Testis (tissue), 3 donors: ENCODE data around the gene CHAC2. TPM values are rescaled to one million over a fixed set of nuclear protein-coding genes. Genes with fewer than 3 reads are reported as not detected.
A peak's percentile ranks its signal among the peaks of the same experiment; 100 is the strongest.
"Not testable (repeated sequence)": the region's sequence is repeated elsewhere in the genome, so short reads cannot be mapped to it uniquely, and the experiment has no call there.

Experiments used
- DNase-seq: peaks from one replicate; pipeline ENCODE4 v3.0.0-alpha.2; 2019
- H3K27ac ChIP-seq, 2 donors: fragments of 200-600 bp; sonication (generic); one replicate each; pipeline ENCODE4 v1.5.1; 2019
- H3K27me3 ChIP-seq: fragments of 200-600 bp; sonication (generic); one replicate; pipeline ENCODE4 v1.5.1; 2019
- H3K36me3 ChIP-seq: fragments of 200-600 bp; sonication (generic); one replicate; pipeline ENCODE4 v1.5.1; 2017; ENCODE audit warnings: low read depth; ENCODE audit errors: missing control alignments
- H3K4me1 ChIP-seq: fragments of 200-600 bp; sonication (generic); one replicate; pipeline ENCODE4 v1.5.1; 2019
- H3K4me3 ChIP-seq, 2 donors: fragments of 200-600 bp; sonication (generic); one replicate each; pipeline ENCODE4 v1.5.1; 2017 to 2019
- H3K9me3 ChIP-seq: fragments of 200-600 bp; sonication (generic); one replicate; pipeline ENCODE4 v1.5.1; 2017
- CTCF ChIP-seq, 3 experiments: fragments of 450-650 bp in 2 of 3; fragments of 200-600 bp in 1 of 3; sonication (generic) in 1 of 3; IDR thresholded peaks; one replicate each; pipeline ENCODE4 v1.5.1; 2016 to 2019; ENCODE audit warnings: antibody characterized with exemption in 3 of 3, mild to moderate bottlenecking in 2 of 3, moderate library complexity in 1 of 3
- POLR2A ChIP-seq: fragments of 450-650 bp; IDR thresholded peaks from one replicate; pipeline ENCODE4 v1.6.1; 2017; ENCODE audit warnings: antibody characterized with exemption, mild to moderate bottlenecking, moderate library complexity
- WGBS, 2 donors: methylation state at CpG; one replicate each; pipeline ENCODE4 v1.1.5; 2018; 5-methylcytosine and 5-hydroxymethylcytosine counted together
- intact Hi-C: fragments of 100-400 bp; cut with DNase I; formaldehyde crosslinking; loops from one replicate; pipeline ENCODE4 v1.15.1; 2023; ENCODE audit warnings: low total_unique reads
- polyA plus RNA-seq: library from polyadenylated mRNA; stranded (reverse); fragments of 350-450 nt; fragmentation: Illumina TruSeq; extraction: RNeasy Lipid Tissue Mini Kit (QIAGEN cat#74804); gene quantifications from one replicate; pipeline ENCODE4 v1.2.3, GENCODE V29; 2014; ENCODE audit warnings: low read depth, low replicate concordance; ENCODE audit not compliant: insufficient read depth
- total RNA-seq, 2 donors: library from RNA; depleted of rRNA; stranded (reverse); fragments of >200 nt; gene quantifications; one replicate each; pipeline ENCODE4 v1.2.3, GENCODE V29; 2016

The CHAC2 gene
- total and polyA plus RNA-seq, 3 donors from 2014 or later: 3.4 to 9.1 (median 3.6) TPM

DNA sequence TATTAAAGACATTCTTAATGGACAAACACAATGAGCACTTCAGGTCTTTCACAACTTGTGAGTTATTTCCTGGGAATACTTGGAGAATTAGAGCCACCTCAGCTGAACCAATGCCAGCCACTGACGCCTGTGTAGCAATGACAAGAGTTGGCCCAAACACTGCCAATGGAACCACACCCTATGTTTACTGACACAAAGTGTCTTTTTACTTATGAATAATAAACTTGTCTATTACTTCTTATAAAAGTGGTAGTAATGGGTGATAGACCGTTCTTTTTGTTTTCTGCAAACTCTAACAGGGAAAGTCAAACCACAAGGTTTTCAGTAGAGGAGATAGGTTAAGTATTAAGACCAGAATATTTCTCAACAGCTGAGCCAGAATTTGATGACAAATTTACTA is 12.5 kb upstream of the CHAC2 start:
- WGBS, 2 donors: 75 to 80% methylated on average over 2 of the region's 2 CpGs
- Histone ChIP-seq H3K36me3 (no peaks in the 10 kb centered on the region), H3K4me1 (no peaks in the 10 kb centered on the region), H3K9me3 (no peaks in the 10 kb centered on the region), H3K4me3 (no peak overlapping the region), H3K27me3 (no peaks in the 10 kb centered on the region), H3K27ac (no peak overlapping the region)
- intact Hi-C loops: no loop called here
- DNase-seq: no peak
- TF ChIP-seq CTCF (IDR thresholded peaks at IDR 0.05) (no peak), POLR2A (no peak)

- no peak for TF ChIP-seq POLR2A
- no peak for TF ChIP-seq CTCF (IDR thresholded peaks at IDR 0.05)
- H3K27me3 ChIP-seq: no peaks in the 10 kb centered on the region
Measured at GRCh38 chr2:53756644-53757043, 11.0 kb upstream of the CHAC2 start.

DNA sequence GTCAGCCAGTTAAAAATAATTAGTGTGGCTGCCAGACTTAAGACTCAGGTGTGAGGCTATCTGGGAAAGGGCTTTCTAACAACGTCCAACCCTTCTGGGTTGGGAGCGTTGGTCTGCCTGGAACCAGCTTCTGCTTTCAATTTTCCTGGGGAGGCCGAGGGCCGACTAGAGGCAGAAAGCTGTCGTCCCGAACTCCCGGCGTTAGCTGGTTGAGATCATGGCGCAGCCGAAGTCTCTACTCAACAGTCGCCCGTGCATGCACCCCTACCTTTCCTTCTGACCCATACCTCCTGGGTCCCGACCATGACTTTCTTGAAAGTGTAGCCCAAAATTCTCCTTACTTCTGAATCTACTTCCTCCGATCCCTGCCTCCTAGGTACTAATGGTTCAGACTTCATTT is 10.4 kb upstream of the CHAC2 start:
- DNase-seq, H3K27me3 ChIP-seq, intact Hi-C loops, H3K9me3 ChIP-seq, H3K4me3 ChIP-seq, H3K4me1 ChIP-seq, H3K36me3 ChIP-seq, H3K27ac ChIP-seq: not testable (repeated sequence)
- WGBS, 2 donors: 94% methylated on average over 13 to 14 of the region's 14 CpGs

More at GRCh38 chr2:53756644-53757043, 11.0 kb upstream of the CHAC2 start:
- Histone ChIP-seq H3K36me3 (no peaks in the 10 kb centered on the region), H3K27ac (no peak overlapping the region), H3K4me3 (no peak overlapping the region), H3K4me1 (no peaks in the 10 kb centered on the region), H3K9me3 (no peaks in the 10 kb centered on the region)
- WGBS, 2 donors: 97 to 98% methylated on average over 12 to 15 of the region's 15 CpGs
- intact Hi-C loops: no loop called here
- no peak for DNase-seq

GRCh38 chr2:53765767-53766166 is 1.8 kb upstream of the CHAC2 start:
- intact Hi-C loops: no loop called here
- Histone ChIP-seq H3K4me1 (peaks cover 5% of the 10 kb centered on the region), H3K27me3 (no peaks in the 10 kb centered on the region), H3K4me3 (no peak overlapping the region), H3K9me3 (no peaks in the 10 kb centered on the region), H3K36me3 (no peaks in the 10 kb centered on the region), H3K27ac (no peak overlapping the region)
- TF ChIP-seq CTCF (IDR thresholded peaks at IDR 0.05): no peak
- no peak for TF ChIP-seq POLR2A
- no peak for DNase-seq
- WGBS, 2 donors: 77 to 81% methylated on average over 1 of the region's 1 CpG

DNA sequence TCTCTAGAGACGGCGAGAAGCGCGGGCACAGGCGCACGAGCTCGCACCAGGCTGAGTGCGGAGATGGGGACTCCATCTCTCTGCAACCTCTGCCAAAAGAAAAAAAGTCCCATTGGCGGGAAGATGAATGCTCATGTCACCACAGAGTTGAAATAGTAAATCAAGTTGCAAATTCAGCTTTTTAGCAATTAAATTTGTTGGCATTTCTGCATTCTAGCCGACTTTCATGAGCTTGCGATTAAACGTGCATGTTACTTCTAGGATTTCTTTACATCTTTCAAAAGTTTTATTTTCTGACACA is 588 bp downstream of the CHAC2 start:
- Histone ChIP-seq H3K36me3 (no peaks in the 10 kb centered on the region), H3K9me3 (no peaks in the 10 kb centered on the region), H3K27ac (peak overlapping the region; percentile 59 to 72), H3K27me3 (no peaks in the 10 kb centered on the region), H3K4me1 (peaks cover 5% of the 10 kb centered on the region), H3K4me3 (peak overlapping the region; percentile 75 to 79)
- intact Hi-C loops: no loop called here
- no peak for DNase-seq
- 1 to 2% methylated on average over 9 to 12 of the region's 12 CpGs for WGBS, 2 donors
- no peak for TF ChIP-seq CTCF (IDR thresholded peaks at IDR 0.05)
